HL-60/S4 treated with phorbol 12-myristate 13-acetate at 8.2 ng/mL for 4 days and 3 days (cell line): ENCODE measurements around the gene PIP4K2A.

Source experiments
- in situ Hi-C: fragments of 300-500 bp; cut with MboI; formaldehyde crosslinking; loops from 2 replicates; pipeline ENCODE4 v1.15.0; 2022; ENCODE audit warnings: low sequenced_read_pairs

Gene PIP4K2A

DNA sequence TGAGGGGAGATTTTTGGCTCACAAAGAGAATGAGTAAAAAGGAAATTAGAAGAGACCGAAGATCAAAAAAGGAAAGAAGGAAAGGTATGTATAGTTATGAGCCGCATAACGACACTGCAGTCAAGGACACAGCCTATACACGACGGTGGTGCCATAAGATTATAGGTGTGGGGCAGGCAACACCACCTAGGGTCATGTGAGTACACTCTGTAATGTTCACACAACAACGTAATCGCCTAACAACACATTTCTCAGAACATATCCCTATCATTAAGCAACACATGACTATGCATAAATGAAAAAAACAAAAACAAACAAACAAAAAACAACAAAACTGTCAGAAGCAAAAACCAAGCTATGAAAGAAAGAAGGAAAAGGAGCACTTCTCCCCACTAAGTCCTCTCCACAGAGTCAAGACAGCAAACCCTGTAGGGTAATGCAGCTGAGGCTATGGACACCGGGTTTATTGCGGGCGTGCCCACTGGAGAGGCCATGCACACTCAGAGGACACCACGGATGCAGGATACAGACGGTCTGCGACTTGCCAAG lies 45.1 kb downstream of the PIP4K2A start:
- in situ Hi-C loops, result no loop called here

DNA sequence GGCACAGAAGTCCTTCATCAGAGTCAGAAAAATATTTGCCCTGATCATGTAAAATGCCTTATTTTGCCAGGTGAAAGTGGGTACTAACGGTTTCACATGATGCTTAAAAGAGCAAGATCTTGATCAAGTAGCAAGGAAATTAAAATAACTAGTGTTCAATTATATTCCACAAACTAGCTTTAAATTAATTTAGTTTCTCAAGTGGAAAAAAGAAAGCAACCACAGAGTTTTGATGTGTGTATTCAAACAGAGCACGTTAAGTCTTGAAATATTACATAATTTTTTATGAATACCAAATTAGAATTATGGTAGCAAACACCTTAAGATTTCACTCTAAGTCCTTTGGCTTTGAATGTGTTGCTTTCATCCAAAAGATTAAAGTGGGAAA lies 47.3 kb downstream of the PIP4K2A start:
- in situ Hi-C loops, result no loop called here

DNA sequence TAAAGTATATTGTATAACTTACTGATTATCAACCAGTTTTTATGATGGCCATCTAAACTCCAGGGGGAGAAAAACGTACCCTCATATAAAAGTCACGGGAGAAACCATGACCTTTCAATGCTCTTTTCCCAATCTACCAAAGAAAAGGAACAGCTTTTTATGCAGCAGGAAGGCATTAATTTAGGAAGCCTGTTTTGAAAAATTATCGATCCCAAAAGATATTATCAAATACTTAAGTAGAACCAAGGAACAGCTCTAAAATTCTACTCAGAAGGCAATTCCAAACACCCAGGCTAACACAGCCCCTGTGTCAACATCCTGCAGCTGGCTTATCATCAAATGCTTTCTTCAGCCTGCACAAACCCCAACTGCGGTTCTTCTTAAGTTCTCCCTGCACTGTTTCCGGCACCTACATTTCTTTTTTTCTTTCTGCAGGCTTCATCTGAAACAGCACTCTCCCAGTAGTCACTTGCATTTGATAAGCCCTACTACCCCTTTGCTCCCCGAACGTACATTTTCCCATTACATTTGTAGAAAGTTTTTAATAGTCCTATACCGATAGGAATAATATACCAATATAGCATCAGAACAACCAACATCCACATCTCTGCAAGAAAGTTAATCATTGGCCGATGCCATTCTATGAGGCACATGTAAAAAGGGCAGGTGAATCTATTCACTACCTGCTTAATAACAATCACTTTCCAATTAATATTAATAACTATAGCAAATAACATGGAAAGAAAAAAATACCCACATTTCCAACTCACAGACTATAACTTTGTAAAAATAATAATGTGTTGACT lies 47.9 kb downstream of the PIP4K2A start:
- in situ Hi-C loops, result no loop called here

DNA sequence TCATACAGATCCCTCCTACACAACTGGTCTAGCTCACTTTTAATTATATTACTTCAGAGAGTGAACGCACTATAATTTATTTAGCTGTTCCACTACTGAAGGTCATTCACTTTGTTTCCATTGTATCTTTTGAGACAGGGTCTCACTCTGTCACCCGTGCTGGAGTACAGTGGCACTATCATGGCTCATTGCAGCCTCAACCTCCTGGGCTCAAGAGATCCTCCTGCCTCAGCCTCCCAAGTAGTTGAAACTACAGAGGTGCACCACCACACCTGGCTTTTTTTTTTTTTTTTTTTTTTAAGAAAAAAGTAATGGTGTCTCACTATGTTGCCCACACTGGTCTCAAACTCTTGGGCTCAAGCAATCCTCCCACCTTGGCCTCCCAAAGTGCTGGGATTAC lies 49.0 kb downstream of the PIP4K2A start:
- in situ Hi-C loops, result no loop called here

DNA sequence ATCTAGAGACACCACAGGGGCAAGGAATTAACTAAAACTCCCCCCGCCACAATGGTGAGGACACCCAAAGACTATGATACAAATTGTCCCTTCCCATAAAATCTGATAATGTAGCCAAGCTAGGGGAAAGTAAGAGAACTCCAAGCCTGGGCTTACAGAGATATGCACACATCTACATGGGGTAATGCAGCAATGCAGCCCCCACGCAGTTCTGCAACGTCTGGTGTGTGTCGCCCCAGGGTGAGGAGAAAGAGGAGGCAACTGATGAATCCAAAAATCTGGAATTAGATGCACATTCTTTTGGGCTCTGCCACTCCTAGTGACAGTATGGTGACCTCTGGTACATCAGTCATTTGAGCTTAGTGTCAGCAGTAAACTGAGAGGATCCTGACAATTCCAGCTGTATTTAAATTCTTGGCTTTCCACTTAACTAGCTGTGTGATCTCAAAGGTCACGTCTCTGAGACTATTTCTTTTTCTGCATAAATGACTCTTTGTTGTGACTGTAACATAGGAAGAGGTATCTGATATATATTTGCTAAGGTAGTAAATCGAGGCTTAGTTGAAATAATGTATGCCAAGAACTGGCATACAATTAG lies 51.5 kb downstream of the PIP4K2A start:
- in situ Hi-C loops, result no loop called here

DNA sequence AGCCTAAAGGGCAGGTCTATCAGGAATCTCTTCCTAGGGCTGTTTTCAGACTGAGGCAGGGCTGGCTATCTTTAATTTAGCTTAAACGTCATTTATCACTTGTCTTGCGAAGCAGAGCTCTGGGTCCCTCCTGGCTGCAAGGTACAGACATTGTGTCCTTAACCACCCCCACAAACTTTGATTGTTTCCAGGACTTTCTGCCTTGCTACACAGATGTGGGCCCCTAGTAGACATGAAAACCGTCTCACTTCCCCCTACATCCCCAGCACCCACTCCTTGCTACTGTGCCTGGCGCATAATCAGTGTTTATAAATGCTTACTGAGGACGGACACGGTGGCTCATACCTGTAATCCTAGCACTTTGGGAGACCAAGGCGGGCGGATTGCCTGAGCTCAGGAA lies 54.5 kb downstream of the PIP4K2A start:
- in situ Hi-C loops, result no loop called here

DNA sequence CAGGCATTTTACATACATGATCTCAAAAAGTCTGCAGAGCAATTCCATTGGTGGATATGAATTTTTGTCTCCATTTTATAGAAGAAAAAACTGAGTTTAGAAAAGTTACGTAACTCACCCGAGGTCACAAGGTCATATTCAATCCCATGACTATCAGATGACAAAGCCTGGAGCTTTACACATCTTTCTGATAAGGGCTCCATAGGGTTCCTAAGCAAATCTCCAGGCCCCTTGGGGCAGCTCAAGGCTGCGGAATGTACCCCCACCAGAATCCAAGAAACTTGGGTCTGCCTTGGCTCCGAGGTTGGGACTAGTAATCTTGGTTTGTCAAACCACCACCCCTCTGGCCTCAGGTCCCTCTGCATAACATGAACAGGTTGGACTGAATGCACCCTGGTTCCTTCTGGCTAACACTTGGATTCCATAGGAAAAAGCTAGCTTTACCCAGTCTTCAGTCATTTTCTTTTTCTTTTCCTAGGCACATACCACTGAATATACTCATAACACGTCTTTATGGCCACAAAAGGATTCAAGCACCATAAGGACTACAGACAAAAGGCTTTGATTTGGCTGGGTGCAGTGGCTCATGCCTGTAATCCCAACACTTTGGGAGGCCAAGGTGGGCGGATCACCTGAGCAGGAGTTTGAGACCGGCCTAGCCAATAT lies 55.5 kb downstream of the PIP4K2A start:
- in situ Hi-C loops, result no loop called here

DNA sequence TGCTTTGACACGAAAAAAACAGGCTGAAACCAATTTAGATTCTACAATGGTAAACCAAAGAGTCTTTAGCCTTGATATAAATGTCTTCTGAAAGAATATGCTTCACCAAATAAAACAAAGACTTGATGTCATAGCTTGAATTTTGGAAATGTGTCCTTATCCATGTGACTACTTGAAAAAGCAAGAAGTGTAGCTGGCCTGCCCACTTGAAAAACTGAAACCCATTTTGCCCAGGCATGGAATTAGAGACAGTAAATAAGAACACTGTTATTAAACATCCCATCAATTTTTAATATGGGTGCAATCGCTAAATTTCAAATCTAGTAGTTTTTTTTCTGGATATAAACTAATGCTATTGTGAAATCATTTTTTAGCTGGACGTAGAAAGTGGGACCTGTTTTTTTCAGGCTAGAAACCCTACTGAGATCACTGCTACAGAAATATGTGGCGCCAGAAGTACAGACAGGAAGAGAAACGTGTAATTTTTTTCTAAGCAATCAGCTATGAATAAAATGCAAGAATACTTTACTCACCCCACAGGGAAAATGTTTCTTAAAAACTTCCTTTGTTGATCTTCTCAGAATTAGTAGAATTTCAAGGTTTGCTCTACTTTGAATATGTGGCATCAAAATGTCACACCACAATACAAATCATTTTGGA lies 56.7 kb downstream of the PIP4K2A start:
- in situ Hi-C loops, result no loop called here

DNA sequence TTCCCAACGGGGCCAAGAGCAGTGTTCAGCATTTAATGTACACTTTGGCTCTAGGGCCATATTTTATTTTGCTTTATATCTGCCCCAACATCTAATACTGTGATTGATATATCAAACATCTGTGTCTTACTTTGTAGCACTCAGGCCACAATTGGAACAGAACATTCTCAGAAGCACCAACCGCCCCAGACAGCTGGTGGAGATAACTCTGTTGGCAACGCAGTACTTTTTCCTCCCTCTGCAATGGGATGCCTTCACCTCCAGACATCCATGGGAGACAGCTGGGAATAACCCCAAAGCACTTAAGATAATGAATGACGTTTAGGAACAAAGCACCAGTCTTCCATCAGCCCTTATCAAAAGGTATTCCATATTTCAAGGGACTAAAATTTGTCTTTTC lies 57.4 kb downstream of the PIP4K2A start:
- in situ Hi-C loops, result no loop called here

DNA sequence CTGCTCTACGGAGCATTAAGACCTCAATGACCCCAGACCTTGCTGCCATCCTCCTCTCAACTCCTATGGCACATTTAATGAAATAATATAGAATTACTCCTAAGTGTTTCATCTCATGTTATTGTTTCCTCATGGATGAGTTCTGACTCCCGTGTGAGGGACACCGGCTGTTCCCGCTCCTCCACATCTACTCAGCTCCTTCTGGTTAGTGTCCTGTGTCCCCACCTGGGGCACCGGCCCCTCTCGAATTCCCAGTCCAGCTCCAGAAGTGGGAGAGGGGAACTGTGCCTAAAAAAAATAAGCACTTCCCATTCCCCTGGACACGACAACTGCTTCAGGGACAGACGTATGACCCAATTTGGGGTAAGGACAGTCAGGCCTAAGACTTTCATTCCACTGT lies 58.3 kb downstream of the PIP4K2A start:
- in situ Hi-C loops, result no loop called here

DNA sequence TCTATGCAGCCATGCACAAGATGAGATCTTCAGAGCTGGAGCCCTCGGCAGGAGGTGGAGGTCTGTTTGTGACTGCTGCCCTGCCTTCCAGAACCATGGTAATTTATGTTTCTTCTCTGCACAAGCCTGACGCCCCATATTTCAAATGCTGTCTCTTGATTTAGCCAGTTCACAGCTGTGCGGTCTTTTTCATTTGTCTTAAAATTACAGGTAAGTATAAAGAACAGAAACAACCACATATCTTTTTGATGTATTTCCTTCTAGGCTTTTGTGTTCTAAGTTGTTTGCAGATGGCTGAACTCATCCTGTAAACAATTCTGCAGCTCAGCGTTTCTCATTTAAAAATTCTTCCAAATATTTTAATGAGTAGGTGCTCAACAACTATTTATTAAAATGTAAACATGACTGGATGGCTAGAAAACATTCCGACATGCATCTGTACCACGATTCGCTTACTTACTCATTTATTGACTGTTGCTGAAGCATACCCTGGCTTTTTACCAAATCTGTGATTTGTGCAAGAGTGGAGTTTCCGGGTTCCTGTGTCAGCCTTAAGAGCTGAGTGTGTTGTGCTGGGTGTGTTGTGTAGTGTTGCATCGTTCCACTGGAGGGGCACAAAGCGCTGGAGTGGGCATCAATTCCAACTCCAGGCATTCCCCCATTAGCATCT lies 58.9 kb downstream of the PIP4K2A start:
- in situ Hi-C loops, result no loop called here

DNA sequence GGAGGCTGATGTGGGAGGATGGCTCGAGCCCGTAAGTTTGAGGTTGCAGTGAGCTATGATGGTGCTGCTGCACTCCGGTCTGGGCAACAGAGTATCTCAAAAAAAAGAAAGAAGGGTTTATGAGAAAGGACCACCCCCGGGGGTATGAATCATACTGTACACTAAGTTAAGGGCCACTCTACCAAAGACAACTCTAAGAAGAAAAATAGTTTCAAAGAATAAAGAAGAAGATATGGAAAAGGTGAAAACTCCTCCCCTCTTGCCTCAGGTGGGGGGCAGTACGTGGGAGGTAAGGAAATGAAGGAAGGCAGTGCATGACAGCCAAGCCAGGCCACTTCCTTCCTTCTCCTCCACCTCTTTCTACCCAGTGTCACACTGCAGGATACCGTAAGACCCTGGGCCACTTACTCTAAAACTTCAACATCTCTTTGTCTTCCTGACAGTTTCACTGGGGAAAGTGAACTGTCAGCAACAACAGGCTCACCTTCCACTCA lies 61.3 kb downstream of the PIP4K2A start:
- in situ Hi-C loops, result no loop called here

DNA sequence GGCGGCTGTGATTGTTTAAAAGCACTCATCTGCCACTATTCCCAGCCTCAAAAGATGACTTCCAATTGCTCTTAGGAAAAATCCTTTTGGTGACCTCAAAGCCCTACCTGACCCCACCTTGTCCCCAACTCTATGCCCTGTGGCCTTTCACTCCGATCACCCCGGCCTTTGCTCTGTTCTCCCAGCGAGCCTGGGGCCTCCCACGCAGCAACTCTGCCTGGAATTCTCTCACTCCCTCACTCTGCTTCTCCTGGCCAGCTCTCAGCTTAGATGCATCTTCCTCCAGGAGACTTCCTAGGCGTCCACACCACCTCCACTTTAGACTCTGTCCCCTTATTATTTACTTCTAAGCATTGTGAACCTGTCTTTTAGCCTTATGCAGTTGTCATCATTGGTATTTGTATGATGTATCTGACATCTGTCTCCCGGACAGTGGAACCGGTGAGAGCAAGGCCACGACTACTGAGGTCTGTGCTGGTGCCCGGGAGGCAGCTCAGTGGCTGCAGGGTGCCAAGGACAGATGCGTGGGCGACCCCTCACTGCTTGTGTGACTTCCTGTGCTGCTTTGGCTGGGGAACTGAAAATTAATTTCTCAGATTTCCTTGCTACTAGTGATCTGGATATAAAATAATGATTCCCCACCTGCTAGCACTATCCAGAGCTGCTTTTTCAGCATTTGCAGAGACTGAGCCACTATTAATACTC lies 63.0 kb downstream of the PIP4K2A start:
- in situ Hi-C loops, result no loop called here

DNA sequence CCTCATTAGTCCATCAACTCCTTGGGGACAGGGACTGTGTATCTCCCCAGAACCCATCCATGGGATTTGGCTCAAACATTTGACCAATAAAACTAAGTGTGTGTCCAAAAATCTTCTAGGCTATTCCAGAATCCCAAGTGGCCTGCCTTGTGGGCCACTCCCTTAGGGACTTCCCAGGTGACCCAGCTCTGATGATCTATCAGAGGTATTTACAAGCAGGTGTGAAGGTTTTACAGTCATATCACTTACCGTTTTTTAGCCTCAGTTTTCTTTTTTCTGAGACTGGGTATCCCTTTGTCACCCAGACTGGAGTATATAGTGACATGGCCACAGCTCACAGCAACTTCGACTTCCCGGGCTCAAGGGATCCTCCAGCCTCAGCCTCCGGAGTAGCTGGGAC lies 64.4 kb downstream of the PIP4K2A start:
- in situ Hi-C loops, result no loop called here

DNA sequence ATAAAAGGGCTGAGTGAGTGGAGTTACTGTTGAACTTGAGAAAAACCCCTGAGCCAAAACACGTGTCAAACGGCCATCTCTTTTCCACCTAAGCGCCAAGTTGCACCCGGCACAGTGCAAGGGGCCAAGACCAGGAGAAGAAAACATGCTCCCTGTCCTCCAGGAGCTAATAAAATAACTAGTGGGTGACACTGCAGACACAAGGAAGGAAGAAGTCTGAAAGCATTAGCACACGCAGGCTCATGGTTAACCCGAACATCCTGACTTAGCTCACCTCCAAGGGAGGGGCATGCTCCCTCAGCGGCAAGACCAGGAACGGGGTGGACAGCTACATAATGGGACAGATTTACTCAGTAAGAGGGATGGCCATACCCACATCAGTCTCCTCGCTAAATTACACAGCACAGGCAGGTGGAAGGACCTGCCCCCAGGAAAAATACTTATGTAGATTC lies 65.0 kb downstream of the PIP4K2A start:
- in situ Hi-C loops, result no loop called here

DNA sequence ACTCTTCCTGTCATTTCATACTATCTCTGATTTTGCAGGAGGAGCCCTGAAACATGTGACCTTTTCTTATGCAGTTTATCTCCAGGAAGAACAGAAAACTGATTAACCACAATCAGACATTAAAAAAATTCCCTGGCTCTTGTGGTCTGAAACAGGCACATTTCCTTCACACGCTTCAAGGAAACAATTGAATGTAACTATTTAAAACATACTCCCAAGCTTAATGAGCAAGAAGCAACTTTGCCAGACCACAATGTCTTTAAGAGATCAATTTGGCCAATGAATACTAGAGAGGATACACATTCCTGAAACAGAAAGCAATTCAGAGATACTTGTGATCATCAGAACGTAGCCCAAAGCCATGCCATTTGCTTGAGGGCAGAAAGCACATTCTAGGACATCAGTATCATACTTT lies 65.8 kb downstream of the PIP4K2A start:
- in situ Hi-C loops, result no loop called here

DNA sequence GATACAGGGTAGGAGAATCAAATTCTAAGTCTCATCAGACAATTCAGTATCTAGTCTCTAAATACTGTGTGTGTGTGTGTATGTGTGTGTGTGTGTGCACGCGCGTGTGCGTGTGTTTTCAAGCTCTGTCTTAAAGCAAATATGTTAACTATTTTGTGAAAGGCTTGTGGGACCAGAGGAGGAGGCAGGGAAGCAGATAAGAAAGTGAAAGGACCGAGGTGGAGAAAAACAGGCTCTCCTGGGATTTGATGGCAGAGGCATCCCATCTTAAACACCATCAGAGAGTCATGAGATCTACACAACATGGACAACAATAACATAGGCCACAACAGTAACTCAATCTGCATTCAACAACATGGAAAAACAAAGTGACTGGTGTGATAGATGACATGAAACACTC lies 67.1 kb downstream of the PIP4K2A start:
- in situ Hi-C loops, result no loop called here

DNA sequence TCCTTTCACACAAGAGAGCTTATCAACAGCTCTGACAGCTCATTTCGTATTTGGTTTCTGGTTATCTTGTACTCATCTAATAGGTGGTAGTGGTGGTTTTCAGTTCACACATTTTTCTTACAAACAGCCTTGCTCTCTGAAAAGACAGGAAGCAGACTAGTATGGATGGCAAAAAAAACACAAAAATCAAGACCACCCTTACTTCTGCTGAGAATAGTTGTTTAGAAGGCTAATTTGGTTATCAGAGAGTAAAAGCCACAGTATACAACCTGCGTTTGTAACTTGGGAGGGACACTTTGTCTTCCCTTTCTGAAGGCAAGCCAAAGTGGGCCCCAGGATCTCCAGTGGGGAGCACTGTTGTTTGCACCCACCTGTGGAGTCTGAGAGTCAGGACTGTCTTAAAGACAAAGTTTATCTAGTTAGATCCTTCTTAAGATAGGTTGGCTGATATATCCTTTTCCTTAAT lies 68.0 kb downstream of the PIP4K2A start:
- in situ Hi-C loops, result no loop called here

DNA sequence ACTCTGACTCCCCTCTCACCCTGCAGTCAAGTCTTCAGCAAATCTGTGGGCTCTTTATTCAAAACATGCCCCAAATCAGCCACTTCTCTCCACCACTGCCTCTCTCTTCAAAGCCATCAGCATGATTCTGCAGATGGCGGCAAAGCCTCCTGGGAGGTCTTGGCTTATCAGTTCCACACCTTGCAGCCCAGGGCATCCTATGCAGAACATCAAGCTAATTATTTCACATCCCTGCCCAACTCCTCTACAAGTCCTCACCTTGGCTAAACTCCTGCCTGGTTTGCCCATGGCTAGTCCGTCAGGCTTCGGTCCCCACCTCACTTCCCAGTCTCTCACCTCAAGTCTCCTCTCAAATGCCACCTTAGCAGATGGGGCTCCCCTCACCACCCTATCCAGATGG lies 70.2 kb downstream of the PIP4K2A start:
- in situ Hi-C loops, result no loop called here

DNA sequence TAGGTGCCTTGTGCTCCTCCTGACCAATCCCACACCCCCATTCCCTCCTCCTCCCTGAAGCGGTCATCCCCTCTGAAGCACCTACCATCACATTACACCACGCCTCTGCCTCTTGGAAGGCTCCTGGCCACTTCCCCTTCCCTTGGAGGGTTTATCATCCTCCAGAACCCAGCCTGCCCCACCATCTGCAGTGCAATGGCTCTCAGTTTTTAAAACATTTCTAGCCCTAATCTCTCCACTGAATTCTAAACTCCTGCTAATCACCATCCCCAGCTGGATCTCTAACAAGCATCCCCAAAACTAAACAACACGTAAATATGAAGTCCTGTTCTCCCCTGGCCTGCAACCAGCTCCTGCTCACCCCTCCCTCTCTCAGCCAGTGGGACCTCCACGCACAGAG lies 70.6 kb downstream of the PIP4K2A start:
- in situ Hi-C loops, result no loop called here
